ENCODE results near the gene UBE2F. TPM values are rescaled to one million over a fixed set of nuclear protein-coding genes. Genes with fewer than 3 reads are reported as not detected.
"Not testable (repeated sequence)": the region's sequence is repeated elsewhere in the genome, so short reads cannot be mapped to it uniquely, and the experiment has no call there.

Gene UBE2F
- total and polyA plus RNA-seq, 7 donors, result 50.7 to 115 (median 67.8) TPM

- H3K27me3 ChIP-seq, result no peaks in the 10 kb centered on the region
- H3K36me3 ChIP-seq, result no peaks in the 10 kb centered on the region
- no peak for DNase-seq
- intact Hi-C loops (cut with DNase I), result no loop called here
- H3K4me3 ChIP-seq, result no peak overlapping the region
- peaks cover 0 to 26% (median 20%) of the 10 kb centered on the region in 4 donors for H3K4me1 ChIP-seq
- no peak overlapping the region for H3K27ac ChIP-seq
- WGBS, 2 donors, result 88 to 91% methylated on average over 7 of the region's 7 CpGs
- no peak for TF ChIP-seq EP300 (IDR thresholded peaks at IDR 0.05)
- no peak for TF ChIP-seq POLR2AphosphoS5 (IDR thresholded peaks at IDR 0.05)
- TF ChIP-seq CTCF (IDR thresholded peaks at IDR 0.05), result no peak
- TF ChIP-seq POLR2A (IDR thresholded peaks at IDR 0.05), result no peak
- H3K9me3 ChIP-seq, result no peaks in the 10 kb centered on the region
Observed at GRCh38 chr2:237964194-237964577, 2.6 kb upstream of the UBE2F start.

DNA sequence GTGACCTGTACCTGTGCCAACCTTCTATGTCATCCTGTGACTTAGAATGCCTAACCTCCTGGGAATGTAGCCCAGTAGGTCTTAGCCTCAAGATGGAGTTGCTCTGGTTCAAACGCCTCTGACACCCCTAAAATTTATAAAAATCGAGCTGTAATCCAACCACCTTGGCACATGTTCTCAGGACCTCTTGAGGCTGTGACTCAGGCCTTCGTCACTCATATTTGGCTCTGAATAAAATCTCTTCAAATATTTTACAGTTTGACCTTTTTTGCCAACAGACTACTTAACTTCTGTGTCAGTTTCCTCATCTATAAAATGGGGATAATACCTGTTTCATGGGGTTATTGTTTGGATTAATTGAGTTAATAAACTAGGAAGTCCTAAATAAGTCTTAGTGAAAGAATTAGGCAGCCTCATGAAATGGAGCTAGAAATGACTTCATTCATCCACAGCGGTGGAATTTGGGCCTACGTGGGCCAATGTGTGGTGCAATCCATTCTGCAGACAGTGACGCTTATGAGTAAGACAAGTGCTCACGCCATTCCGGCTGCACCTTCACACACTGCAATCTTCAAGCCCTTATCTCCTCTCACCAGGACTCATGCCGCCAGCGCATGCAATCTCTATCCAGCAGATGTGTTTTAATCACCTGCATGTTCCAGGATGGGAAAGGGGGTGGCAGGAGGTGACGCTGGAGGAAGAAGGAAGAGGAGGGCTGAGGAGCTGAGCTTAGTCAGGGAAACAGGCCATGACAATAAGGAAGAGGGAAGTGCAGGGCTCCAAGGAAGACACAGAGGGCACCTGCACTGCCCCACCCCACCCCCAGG, 2.0 kb upstream of the UBE2F start:
- TF ChIP-seq POLR2A (IDR thresholded peaks at IDR 0.05), result no peak
- no peak for TF ChIP-seq EP300 (IDR thresholded peaks at IDR 0.05)
- no peak for TF ChIP-seq POLR2AphosphoS5 (IDR thresholded peaks at IDR 0.05)
- no peak for TF ChIP-seq CTCF (IDR thresholded peaks at IDR 0.05)
- Histone ChIP-seq H3K4me1 (peaks cover 0 to 32% (median 25%) of the 10 kb centered on the region in 4 donors), H3K27me3 (no peaks in the 10 kb centered on the region), H3K4me3 (no peak overlapping the region), H3K9me3 (no peaks in the 10 kb centered on the region), H3K27ac (no peak overlapping the region), H3K36me3 (no peaks in the 10 kb centered on the region)
- 70 to 80% methylated on average over 11 of the region's 11 CpGs for WGBS, 2 donors
- no peak for DNase-seq
- intact Hi-C loops (cut with DNase I), result loop anchor here (5.0 kb wide), 1 partner anchor 37 kb away; no protein-coding TSS in a partner anchor

- 80 to 88% methylated on average over 13 of the region's 13 CpGs for WGBS, 2 donors
- intact Hi-C loops (cut with DNase I), result loop anchor here (2.0 to 5.0 kb wide), 2 partner anchors 39 to 95 kb away; partner anchors contain the start of gene SCLY
- DNase-seq, H3K27me3 ChIP-seq, H3K36me3 ChIP-seq, H3K9me3 ChIP-seq: not testable (repeated sequence)
- peak overlapping the region; percentile 43 to 79 (median 72) for H3K4me3 ChIP-seq
- H3K4me1 ChIP-seq, result peaks cover 0 to 39% (median 28%) of the 10 kb centered on the region in 4 donors
- H3K27ac ChIP-seq, result peak overlapping the region; percentile 71 to 82 (median 80)
Observed at GRCh38 chr2:237965844-237966243, 970 bp upstream of the UBE2F start.

- intact Hi-C loops (cut with DNase I), result loop anchor here (2.0 to 5.0 kb wide), 2 partner anchors 39 to 95 kb away; partner anchors contain the start of gene SCLY
- DNase-seq, result no peak
- WGBS, 2 donors, result 4 to 11% methylated on average over 15 of the region's 15 CpGs
- H3K27ac ChIP-seq, result peak overlapping the region; percentile 71 to 82 (median 80)
- H3K9me3 ChIP-seq, result no peaks in the 10 kb centered on the region
- peaks cover 0 to 40% (median 28%) of the 10 kb centered on the region in 4 donors for H3K4me1 ChIP-seq
- H3K36me3 ChIP-seq, result no peaks in the 10 kb centered on the region
- TF ChIP-seq CTCF (IDR thresholded peaks at IDR 0.05) (no peak), POLR2AphosphoS5 (IDR thresholded peaks at IDR 0.05) (no peak), EP300 (IDR thresholded peaks at IDR 0.05) (no peak), POLR2A (IDR thresholded peaks at IDR 0.05) (no peak)
- no peaks in the 10 kb centered on the region for H3K27me3 ChIP-seq
- peak overlapping the region; percentile 43 to 79 (median 72) for H3K4me3 ChIP-seq
Observed at GRCh38 chr2:237966250-237966564, 607 bp upstream of the UBE2F start.

DNA sequence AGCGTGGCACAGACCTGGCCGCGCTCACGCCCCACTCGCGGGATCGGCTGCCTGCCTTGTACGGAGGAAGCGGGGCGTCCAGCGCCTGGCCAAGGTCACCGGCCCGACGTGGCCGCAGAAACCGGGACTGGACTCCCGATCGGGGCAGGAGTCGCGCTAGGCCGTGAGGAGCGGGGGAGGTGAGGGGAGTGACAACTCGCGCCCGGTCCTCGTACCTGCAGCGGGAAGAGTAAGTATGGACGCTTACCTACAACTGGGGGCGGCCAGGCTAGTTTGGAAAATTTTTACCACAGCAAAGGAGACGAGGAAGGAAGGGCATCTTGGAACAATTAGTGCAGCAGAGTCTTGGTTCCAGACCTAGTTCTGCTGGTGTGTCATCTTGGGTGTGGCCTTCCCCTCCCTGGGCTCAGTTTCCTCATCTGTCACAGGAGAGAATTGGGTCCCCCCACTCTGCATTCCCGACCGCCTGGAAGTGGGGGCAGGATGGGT, 693 bp downstream of the UBE2F start:
- Histone ChIP-seq H3K4me1 (peaks cover 0 to 45% (median 28%) of the 10 kb centered on the region in 4 donors), H3K9me3 (no peaks in the 10 kb centered on the region), H3K27me3 (no peaks in the 10 kb centered on the region), H3K27ac (peak overlapping the region; percentile 71 to 82 (median 78)), H3K4me3 (peak overlapping the region; percentile 55 to 79 (median 72)), H3K36me3 (no peaks in the 10 kb centered on the region)
- DNase-seq, result peak; percentile 76
- TF ChIP-seq POLR2A (IDR thresholded peaks at IDR 0.05), result no peak
- intact Hi-C loops (cut with DNase I), result loop anchor here (1.0 to 5.0 kb wide), 3 partner anchors 40 to 109 kb away; partner anchors contain the start of gene SCLY
- WGBS, 2 donors, result 1% methylated on average over 32 of the region's 32 CpGs
